GM06990 (cell line): Measurements from ENCODE around the gene ATP6V0B.

Experiments used
- DNase-seq: peaks from one replicate; pipeline ENCODE4 v3.0.0-alpha.2; 2011; ENCODE audit not compliant: insufficient read length; ENCODE audit errors: extremely low read depth
- H3K27me3 ChIP-seq: replicated peaks from 2 replicates; pipeline ENCODE4 v1.6.0; 2011; ENCODE audit warnings: low read length; ENCODE audit not compliant: control insufficient read depth, insufficient read depth
- H3K36me3 ChIP-seq: 2 replicates; pipeline ENCODE4 v1.5.1; 2011; ENCODE audit warnings: low read length; ENCODE audit not compliant: control insufficient read depth, insufficient read depth
- H3K4me3 ChIP-seq: replicated peaks from 2 replicates; pipeline ENCODE4 v1.5.1; 2011; ENCODE audit warnings: low read depth, mild to moderate bottlenecking, control low read depth, low read length
- CTCF ChIP-seq: IDR thresholded peaks from 2 replicates; pipeline ENCODE4 v1.5.1; 2011; ENCODE audit warnings: low read length, control low read depth, mild to moderate bottlenecking, inconsistent platforms; ENCODE audit not compliant: insufficient read depth, poor library complexity, severe bottlenecking

ATP6V0B gene

GRCh38 chr1:43981636-43982035, 6.9 kb downstream of the ATP6V0B start:
- DNase-seq, result no peak
- no peak overlapping the region for H3K4me3 ChIP-seq
- peaks cover 16% of the 10 kb centered on the region for H3K36me3 ChIP-seq
- no peaks in the 10 kb centered on the region for H3K27me3 ChIP-seq
- TF ChIP-seq CTCF, result no peak

- DNase-seq, result no peak
- no peaks in the 10 kb centered on the region for H3K27me3 ChIP-seq
- H3K36me3 ChIP-seq, result peaks cover 12% of the 10 kb centered on the region
- no peak for TF ChIP-seq CTCF
- H3K4me3 ChIP-seq, result no peak overlapping the region
Observed at GRCh38 chr1:43982241-43982640, 7.5 kb downstream of the ATP6V0B start.

- peaks cover 10% of the 10 kb centered on the region for H3K36me3 ChIP-seq
- no peak for DNase-seq
Observed at GRCh38 chr1:43982808-43983207, 8.0 kb downstream of the ATP6V0B start.

GRCh38 chr1:43983253-43983899, 8.6 kb downstream of the ATP6V0B start:
- Histone ChIP-seq H3K27me3 (no peaks in the 10 kb centered on the region), H3K4me3 (no peak overlapping the region), H3K36me3 (peaks cover 6% of the 10 kb centered on the region)
- no peak for TF ChIP-seq CTCF
- no peak for DNase-seq

More at GRCh38 chr1:43982808-43983207, 8.0 kb downstream of the ATP6V0B start:
- no peak for TF ChIP-seq CTCF
- Histone ChIP-seq H3K4me3 (no peak overlapping the region), H3K27me3 (no peaks in the 10 kb centered on the region)

- H3K27me3 ChIP-seq, result no peaks in the 10 kb centered on the region
- no peak for DNase-seq
- no peak overlapping the region for H3K4me3 ChIP-seq
- peaks cover 6% of the 10 kb centered on the region for H3K36me3 ChIP-seq
- no peak for TF ChIP-seq CTCF
Observed at GRCh38 chr1:43984855-43985254, 10.1 kb downstream of the ATP6V0B start.
